Cardiac septum (tissue), 1 donor: ENCODE data around the gene WDR62. TPM values are rescaled to one million over a fixed set of nuclear protein-coding genes. Genes with fewer than 3 reads are reported as not detected.

Experiments
- DNase-seq: peaks from one replicate; pipeline ENCODE4 v3.0.0-alpha.2; 2020; ENCODE audit warnings: low spot score
- intact Hi-C: fragments of 100-400 bp; cut with DNase I; formaldehyde crosslinking; loops from one replicate; pipeline ENCODE4 v1.14.0; 2022
- total RNA-seq: library from RNA; stranded (reverse); fragmentation: NEBNext Ultra II Directional; extraction: Animal tissue kit (Norgen Biotek cat#: 25700); gene quantifications from one replicate; pipeline ENCODE4 v1.2.1, GENCODE V29; 2021
- donor health status: DM: no; HTN: no; CAD: no.

Gene WDR62
- total RNA-seq, 1 donor from 2014 or later: 6.1 TPM

DNA sequence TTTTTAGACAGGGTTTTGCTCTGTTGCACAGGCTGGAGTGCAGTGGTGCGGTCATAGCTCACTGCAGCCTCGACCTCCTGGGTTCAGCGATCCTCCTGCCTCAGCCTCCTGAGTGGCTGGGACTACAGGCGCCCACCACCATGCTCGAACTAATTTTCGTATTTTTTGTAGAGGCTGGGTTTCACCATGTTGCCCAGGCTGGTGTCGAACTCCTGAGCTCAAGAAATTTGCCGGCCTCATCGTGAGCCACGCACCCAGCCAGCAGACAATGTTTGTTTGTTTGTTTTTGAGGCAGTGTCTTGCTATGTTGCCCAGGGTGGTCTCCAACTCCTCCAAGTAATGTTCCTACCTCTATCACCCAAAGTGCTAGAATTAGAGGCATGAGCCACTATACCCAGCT, 98.4 kb downstream of the WDR62 start:
- intact Hi-C loops: no loop called here
- DNase-seq: no peak

Other genes starting within 250 kb of the WDR62 start
- gene PRODH2, start 242.1 kb upstream of the WDR62 start, total RNA-seq: not detected
- not detected for gene NPHS1, start 202.4 kb upstream of the WDR62 start, total RNA-seq
- not detected for gene KIRREL2, start 198.0 kb upstream of the WDR62 start, total RNA-seq
- 39.9 TPM for gene APLP1, start 186.3 kb upstream of the WDR62 start, total RNA-seq
- gene NFKBID, start 154.4 kb upstream of the WDR62 start, total RNA-seq: 3.1 TPM
- 5.4 TPM for gene HCST, start 152.4 kb upstream of the WDR62 start, total RNA-seq
- 16.9 TPM for gene TYROBP, start 146.6 kb upstream of the WDR62 start, total RNA-seq
- 8.8 TPM for gene LRFN3, start 118.5 kb upstream of the WDR62 start, total RNA-seq
- gene SDHAF1, start 59.7 kb upstream of the WDR62 start, total RNA-seq: 11.0 TPM
- gene SYNE4, start 46.1 kb upstream of the WDR62 start, total RNA-seq: 0.13 TPM
- gene ALKBH6, start 40.7 kb upstream of the WDR62 start, total RNA-seq: 10.9 TPM
- gene CLIP3, start 22.0 kb upstream of the WDR62 start, total RNA-seq: 7.1 TPM
- gene THAP8, start 612 bp upstream of the WDR62 start, total RNA-seq: 3.9 TPM
- gene OVOL3, start 56.2 kb downstream of the WDR62 start, total RNA-seq: not detected
- 98.7 TPM for gene POLR2I, start 60.0 kb downstream of the WDR62 start, total RNA-seq
- gene TBCB, start 60.6 kb downstream of the WDR62 start, total RNA-seq: 142 TPM
- gene CAPNS1, start 85.2 kb downstream of the WDR62 start, total RNA-seq: 892 TPM
- 1,917 TPM for gene COX7A1, start 97.5 kb downstream of the WDR62 start, total RNA-seq
- gene ZNF565, start 159.8 kb downstream of the WDR62 start, total RNA-seq: 4.0 TPM
- 38.6 TPM for gene ZNF146, start 160.2 kb downstream of the WDR62 start, total RNA-seq